GM18519 (cell line): Measurements from ENCODE around the gene CYRIA.

Source experiments
- ATAC-seq: cut with Tn5 transposase; IDR thresholded peaks from one replicate; pipeline ENCODE4 v1.9.1; 2021; ENCODE audit warnings: mild to moderate bottlenecking, moderate library complexity; ENCODE audit not compliant: unreplicated experiment, low FRiP score

CYRIA gene

GRCh38 chr2:16652296-16653082 lies 13.1 kb downstream of the CYRIA start:
- no peak for ATAC-seq

- ATAC-seq, result no peak
Observed at GRCh38 chr2:16650287-16651249, 15.1 kb downstream of the CYRIA start.

DNA sequence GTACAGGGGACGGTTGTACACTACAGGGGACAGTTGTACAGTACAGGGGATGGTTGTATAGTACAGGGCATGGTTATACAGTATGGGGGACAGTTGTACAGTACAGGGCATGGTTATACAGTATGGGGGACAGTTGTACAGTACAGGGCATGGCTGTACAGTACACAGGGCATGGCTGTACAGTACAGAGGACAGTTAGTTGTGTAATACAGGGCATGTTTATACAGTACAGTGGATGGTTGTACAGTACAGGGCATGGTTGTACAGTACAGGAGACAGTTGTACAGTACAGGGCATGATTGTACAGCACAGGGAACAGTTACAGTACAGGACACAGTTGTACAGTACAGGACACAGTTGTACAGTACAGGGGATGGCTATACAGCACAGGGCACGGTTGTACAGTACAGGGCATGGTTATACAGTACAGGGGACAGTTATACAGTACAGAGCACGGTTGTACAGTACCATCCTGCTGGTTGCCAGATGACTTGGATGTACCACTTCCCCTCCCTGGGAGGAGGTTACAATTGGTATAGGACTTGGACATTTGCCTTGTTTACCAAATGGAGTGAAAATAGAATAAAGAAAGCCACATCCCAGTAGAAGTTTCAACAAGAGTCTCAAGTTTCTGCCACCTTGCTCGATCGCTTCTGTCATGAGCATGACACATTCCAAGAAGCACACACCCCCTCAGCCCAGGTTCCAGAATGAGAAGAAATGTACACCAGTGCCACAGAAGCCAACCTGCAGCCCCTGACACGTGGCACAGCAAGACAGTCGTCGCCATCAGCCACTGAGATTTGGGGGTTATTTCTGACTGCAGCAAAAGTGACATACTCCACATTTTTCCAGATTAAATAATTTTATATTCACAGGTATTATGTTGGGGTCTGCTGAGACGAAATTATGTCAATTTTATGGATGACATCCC lies 16.0 kb downstream of the CYRIA start:
- ATAC-seq, result no peak

DNA sequence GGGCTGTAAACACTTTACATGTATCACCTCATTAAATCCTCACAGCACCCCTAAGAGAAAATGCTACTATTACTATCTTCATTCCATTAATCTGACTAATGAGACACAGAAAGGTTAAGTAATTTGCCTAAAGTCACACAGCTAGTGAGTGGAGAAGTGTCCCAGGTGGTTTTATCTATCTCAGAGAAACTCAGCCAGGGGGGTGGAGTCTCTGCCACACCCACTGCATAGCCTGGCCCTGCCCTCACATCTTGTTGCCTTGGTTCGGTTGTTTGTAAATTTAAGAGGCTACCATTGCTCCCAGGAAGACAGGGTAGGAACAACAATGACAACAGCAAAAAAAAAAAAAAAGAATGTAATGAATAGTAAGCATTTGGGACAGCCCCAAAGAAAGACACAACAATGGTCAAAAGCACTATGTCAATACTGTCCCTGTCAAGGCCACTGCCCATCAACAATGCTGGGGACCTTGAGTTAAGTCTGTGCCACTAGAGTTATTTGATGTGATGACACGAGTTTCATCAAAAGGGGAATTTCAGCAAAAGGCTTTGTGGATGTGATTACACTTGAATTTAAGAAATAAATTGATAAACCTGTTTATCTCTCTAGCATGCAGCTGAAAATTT lies 17.5 kb downstream of the CYRIA start:
- no peak for ATAC-seq

DNA sequence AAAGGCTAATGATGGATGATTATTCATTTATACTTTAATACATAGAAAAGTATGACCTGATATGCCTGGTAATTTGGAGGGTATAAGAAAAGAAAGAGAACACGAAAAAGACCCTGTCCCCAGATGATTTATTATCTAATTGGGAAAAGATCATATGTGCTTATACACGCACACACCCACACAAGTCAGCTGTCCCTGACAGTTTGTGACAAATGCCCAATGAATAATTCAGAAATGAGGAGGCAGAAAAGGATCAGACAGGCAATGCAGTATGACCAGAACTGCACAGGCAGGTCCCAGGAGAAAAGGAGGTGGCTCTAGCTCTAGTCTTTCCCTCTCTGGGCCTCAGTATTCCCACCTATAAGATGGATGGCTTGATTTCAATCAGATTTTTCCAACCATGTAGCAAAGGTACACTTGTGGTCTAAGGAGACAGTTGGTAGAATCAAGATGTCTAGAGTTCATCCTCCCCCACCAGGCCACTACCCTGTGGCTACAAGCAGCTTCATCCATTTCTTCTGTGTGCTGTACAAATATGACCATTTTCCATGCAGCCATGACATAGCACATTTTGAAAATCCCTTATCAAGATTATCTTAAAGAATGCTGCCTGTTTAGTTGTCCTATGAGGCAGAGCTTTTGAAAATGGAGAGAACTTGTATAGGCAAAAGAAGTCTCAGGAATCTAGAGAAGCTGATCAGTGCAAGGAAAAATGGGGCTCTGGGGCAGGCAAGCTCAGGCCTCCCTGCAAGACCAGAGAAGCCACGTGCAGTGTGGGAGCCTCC lies 19.7 kb downstream of the CYRIA start:
- no peak for ATAC-seq

DNA sequence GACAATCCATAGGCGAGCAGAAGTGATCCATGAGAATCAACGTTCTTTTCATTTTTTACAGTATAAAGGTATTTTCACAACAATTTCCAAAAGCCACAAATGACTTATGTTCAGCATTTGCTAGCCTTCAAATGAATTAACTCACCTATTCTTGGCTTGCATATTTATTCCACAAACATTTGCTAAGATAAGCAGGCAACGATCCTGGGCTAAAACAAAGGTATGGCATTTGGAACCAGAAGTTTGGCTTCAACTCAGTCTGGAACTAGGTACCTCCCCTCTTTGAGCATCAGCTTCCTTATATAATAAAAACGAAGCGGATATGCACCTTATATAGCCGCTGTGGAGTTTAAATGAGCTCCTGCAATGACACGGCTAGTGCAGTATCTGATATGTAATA lies 20.5 kb downstream of the CYRIA start:
- ATAC-seq, result no peak

DNA sequence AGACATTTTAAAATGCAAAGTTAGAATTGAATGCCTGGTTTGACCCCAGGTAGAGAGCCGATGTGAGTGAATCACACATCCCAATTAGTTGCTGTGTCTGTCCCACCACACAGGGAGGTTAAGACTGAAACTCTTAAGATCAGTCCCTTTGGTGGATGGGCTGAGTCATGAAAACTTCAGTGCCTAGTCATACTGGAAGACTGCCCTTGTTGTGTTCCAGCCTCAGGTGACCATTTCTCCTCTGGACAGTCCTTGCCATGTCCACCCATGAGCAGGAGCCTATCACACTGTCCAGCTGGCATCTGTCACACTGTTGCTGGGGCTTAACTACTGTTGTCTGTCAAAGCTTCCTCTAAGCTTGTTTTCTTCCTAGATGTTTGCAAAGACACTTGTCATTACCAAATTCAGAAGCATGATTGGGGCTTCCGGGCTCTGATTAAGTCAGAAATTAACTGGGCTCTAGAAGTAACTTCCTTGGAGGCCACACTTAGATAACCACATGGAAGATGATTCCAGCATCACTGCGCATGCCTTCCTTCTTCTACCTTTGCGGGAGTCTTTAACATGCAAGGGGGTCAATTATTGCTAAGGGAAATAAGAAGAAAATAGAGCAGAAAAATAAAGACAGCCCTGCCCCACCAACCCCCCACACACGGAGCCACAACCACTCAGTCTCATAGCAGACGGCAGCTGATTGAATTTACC lies 21.3 kb downstream of the CYRIA start:
- ATAC-seq, result no peak

- ATAC-seq, result no peak
Observed at GRCh38 chr2:16643099-16643498, 22.5 kb downstream of the CYRIA start.

DNA sequence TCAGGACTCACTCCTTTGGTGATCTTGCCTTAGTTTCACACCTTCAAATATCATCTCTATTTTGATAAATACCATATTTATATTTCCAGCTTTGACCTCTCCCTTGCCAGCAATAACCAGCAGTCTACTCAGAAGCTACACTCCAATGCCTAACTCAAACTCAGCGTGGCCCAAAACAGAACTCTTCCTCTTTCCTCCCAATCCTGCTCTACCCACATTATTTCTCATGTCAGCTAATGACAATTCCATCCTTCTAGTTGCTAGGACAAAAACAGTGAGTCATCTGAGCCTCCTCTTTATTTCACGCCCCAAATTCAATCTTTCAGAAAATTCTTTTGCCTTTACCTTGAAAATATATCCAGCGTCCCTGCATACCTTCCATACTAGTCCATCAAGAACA lies 23.5 kb downstream of the CYRIA start:
- no peak for ATAC-seq

- ATAC-seq, result no peak
Observed at GRCh38 chr2:16641509-16641908, 24.1 kb downstream of the CYRIA start.

GRCh38 chr2:16640867-16641266 lies 24.8 kb downstream of the CYRIA start:
- ATAC-seq, result no peak

DNA sequence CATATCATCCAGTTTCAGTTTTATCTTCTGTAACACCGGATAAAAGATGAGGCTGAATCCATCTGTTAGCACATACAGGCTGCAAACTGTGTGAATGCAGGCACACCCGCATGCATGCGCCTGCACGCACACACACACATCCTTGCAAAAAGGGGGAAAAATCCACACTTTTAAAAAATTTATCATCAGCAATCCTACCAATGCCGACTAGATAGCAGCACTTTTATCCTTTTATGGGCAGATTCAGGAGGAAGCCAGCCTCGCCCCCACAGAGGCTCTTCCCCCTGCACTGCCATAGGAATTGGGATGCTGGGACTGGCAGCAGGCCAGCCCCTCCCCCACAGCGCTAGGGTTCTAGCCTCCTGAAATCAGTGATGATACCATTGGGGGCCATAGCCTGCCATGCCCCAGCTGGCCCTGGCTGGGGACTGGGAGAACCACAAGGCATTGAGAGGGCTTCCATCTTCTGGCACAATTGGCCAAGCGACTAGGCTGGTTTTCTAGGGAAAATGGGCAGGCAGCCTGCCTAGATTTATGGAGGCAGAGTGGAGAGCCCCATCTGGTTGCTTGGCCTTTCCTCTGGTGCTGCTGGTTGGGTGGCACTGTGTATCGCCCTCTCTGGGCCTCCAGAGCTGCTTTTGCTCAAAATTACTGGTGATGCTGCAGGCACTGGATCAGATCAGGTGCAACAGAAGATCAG lies 25.5 kb downstream of the CYRIA start:
- no peak for ATAC-seq

DNA sequence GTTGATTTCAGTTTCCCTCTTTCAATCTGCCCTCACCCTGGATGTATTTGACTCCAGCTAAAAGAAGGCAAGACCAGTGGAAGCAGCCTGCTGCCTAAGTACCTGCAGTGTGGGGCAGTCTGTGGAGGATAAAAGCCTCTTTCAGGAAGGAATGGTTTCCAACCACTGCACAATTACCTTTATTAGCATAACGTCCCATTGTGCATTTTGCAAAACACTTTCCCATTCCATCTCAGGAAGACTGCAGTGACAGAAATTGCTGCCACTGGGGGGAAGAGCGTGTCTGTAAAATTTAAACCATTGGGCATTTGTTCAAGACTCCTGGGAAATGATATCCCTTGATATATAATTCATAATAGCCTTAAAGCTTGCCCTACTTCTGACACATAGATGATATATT lies 26.2 kb downstream of the CYRIA start:
- ATAC-seq, result no peak

- ATAC-seq, result no peak
Observed at GRCh38 chr2:16638946-16639345, 26.7 kb downstream of the CYRIA start.

GRCh38 chr2:16637304-16637703 lies 28.3 kb downstream of the CYRIA start:
- ATAC-seq, result no peak

GRCh38 chr2:16635791-16636699 lies 29.6 kb downstream of the CYRIA start:
- no peak for ATAC-seq
